Coronary artery (tissue), 2 donors: ENCODE measurements around the gene SBK1.

Experiments
- DNase-seq: peaks from one replicate; pipeline ENCODE4 v3.0.0-alpha.2; 2017; ENCODE audit warnings: low spot score
- H3K27ac ChIP-seq, 2 donors: fragments of 200-600 bp; sonication (generic); one replicate each; pipeline ENCODE4 v1.5.1; 2016 to 2019
- H3K4me3 ChIP-seq: fragments of 200-600 bp; sonication (generic); 2 replicates; pipeline ENCODE4 v1.5.1; 2016; ENCODE audit warnings: mild to moderate bottlenecking, moderate library complexity
- CTCF ChIP-seq: fragments of 200-600 bp; sonication (generic); IDR thresholded peaks from one replicate; pipeline ENCODE4 v1.5.1; 2019; ENCODE audit warnings: antibody characterized with exemption

Gene SBK1

GRCh38 chr16:28280881-28281836 lies 11.2 kb upstream of the SBK1 start:
- Histone ChIP-seq H3K27ac (no peak overlapping the region), H3K4me3 (no peak overlapping the region)
- TF ChIP-seq CTCF = no peak
- no peak for DNase-seq

GRCh38 chr16:28282045-28282444 lies 10.3 kb upstream of the SBK1 start:
- Histone ChIP-seq H3K27ac (no peak overlapping the region), H3K4me3 (no peak overlapping the region)
- no peak for DNase-seq
- no peak for TF ChIP-seq CTCF

- Histone ChIP-seq H3K4me3 (no peak overlapping the region), H3K27ac (no peak overlapping the region)
- DNase-seq = no peak
- no peak for TF ChIP-seq CTCF
Observed at GRCh38 chr16:28283173-28283572, 9.2 kb upstream of the SBK1 start.

- H3K27ac ChIP-seq = no peak overlapping the region
- no peak for DNase-seq
- no peak overlapping the region for H3K4me3 ChIP-seq
- no peak for TF ChIP-seq CTCF
Observed at GRCh38 chr16:28283798-28284577, 8.3 kb upstream of the SBK1 start.

- Histone ChIP-seq H3K4me3 (no peak overlapping the region), H3K27ac (no peak overlapping the region)
- DNase-seq = no peak
- no peak for TF ChIP-seq CTCF
Observed at GRCh38 chr16:28285649-28286048, 6.7 kb upstream of the SBK1 start.

GRCh38 chr16:28288114-28288513 lies 4.2 kb upstream of the SBK1 start:
- no peak for TF ChIP-seq CTCF
- Histone ChIP-seq H3K4me3 (no peak overlapping the region), H3K27ac (no peak overlapping the region)
- no peak for DNase-seq
